Inflammatory macrophage (primary cell): ENCODE results near the gene NUDCD3.
"Not testable (repeated sequence)": the region's sequence is repeated elsewhere in the genome, so short reads cannot be mapped to it uniquely, and the experiment has no call there.

Experiments
- DNase-seq, 2 donors: peaks; one replicate each; pipeline ENCODE4 v3.0.0-alpha.2; 2020 to 2022

Gene NUDCD3

DNA sequence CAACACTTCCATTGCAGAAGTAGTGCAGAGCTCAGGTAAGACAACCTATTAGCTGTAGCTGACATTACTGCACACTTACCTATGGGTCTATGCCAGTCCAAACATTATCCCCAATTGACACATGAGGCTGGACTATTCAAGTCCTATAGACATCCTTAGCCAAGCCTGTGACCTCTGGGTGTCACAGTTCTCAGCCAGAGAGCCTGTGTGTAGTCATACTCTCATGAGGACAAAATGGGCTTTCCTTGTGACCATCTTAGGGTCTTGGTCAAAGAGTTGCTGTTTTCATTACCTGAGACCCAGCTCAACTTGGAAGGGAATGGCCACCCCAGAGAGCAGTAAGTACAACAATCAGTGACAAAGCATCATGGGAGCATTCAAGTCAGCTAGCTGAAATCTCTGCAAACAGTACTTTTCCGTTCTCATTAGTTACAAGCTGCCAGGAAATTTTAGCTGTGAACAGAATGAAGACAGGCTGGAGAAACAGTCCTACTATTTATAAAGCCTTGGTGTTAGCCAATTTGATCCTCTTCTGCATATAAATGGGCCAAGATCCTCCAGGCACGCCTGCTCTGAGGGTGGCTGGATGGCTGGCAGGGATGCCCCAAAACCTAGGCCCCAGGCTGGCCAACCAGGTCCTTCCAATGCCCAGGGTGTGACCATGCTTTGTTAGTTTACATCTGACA lies 44.3 kb downstream of the NUDCD3 start:
- no peak for DNase-seq

DNA sequence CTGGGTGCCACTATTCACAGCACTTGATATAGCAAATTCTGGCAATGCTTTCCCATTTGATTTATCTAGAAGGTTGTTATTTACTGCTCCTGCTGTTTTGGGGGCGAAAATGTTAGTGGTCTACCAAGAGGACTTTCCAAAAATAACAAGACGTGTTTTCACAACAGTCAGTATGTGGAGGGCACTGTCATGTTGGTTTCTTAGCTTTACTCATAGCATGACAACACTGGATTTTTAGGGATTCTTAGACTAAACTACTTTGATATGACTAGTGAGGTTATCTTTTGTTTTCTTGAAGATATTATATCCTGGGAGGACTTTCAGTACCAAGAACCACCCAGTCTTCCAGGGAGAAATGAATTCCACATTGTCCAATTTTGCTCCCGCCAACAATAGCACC lies 49.4 kb downstream of the NUDCD3 start:
- no peak for DNase-seq

DNA sequence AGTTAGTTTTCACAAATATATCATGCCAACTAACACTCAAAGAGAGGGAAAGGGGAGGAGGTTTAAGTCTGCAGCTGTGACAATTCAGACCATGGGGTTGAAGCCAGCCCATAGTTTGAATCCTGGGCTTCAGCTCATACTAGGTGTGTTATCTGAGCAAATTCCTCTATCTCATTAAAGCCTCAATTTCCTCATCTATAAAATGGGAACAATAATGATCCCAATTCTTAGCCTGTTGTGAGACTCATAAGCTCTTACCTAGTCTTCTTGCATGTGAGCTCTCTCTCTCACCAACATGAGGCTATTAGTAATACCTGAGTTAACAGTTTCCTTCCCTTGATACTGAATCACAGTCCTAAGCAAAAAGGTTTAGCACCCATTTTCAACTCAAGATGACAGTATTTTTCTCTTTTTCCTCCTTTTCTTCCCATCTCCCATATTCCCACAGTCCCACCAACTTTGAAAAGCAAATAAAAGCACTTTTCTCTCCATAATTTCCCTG lies 49.8 kb downstream of the NUDCD3 start:
- DNase-seq = no peak

DNA sequence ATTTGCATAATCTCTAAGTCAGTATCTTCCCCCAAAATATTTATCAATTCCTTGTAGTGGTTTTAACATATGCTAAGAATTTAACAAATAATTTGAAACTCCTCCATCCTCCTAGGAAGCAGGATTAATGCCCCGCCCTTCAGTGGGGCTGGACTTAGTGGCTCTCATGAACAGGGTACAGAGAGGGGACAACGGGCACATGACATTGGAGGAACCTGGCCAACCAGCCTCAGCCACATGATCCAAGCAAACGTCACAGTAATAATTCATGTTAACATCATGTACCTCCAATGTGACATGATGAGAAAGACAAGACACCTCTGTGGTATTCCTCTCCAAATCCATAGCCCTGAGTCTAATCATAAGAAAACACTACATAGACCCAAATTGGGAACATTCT lies 50.5 kb downstream of the NUDCD3 start:
- no peak for DNase-seq

DNA sequence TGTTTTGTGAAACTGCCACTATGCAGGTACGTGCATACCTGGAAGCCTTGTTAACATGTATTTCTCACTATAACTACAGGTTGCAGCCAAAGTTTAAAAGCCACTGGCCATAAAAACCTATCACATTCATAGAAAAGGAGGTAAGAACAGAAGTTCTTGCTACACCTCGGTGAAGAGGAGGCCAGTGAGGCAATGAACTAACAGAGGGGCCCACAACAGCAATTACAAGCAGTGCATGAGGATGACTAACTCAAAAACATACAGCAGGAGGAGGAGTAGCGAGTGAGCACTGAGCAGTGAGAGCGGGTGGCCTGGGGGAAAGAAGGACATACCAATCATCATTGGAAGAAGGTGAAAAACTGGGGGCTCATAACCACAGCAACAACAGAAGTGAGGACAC lies 51.6 kb downstream of the NUDCD3 start:
- DNase-seq = no peak

DNA sequence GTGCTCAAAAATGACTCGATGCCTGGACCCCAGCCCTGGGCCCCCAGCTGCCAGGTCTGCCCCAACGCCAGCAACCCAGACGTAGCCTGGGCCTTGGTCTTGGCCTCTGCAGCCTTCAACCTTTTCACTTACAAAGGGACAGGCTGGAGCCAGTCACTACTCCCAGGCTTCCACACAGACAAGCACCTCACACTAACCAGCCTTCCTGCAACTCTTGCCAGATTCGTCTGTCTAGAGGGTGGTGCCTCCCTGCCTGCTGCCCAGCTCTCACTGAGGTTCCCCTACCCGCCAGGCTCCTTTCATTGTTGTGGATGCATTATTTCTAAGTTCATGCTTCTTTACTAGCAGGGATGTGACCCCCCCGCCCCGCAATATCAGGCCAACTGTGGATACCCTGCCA lies 56.3 kb downstream of the NUDCD3 start:
- DNase-seq = no peak

DNA sequence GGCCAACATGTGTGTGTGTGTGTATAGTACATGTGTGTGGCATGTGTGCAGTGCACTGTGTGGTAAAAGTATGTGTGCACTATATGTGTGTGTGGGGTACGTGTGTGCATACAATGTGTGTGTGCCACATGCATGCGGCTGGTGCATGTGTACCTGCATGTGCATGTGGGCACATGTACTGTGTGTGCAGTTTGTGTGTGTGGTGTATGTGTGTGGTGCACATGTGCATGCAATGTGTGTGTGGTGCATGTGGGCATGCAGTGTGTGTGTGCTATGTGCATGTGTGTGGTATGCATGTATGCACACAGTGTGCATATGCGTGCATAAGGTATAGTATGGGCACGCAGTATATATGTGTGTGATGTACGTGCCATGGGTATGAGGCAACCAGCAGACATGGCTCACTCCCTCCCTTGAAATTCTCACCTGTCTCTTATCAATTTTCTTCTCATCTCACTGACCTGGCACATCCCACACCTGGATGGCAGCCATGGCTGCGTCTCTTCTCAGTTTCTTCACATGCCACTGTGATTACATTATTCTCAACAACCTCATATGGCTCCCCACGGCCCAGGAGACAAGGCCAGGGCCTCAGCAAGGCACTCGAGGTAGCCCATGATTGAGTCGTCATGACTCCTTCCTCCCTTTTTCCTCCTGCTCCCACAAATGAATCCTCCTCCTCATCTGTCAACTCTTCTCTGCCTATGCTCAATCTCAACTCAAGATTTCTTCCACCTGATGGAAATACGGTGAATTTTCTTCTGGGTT lies 57.0 kb downstream of the NUDCD3 start:
- no peak for DNase-seq

DNA sequence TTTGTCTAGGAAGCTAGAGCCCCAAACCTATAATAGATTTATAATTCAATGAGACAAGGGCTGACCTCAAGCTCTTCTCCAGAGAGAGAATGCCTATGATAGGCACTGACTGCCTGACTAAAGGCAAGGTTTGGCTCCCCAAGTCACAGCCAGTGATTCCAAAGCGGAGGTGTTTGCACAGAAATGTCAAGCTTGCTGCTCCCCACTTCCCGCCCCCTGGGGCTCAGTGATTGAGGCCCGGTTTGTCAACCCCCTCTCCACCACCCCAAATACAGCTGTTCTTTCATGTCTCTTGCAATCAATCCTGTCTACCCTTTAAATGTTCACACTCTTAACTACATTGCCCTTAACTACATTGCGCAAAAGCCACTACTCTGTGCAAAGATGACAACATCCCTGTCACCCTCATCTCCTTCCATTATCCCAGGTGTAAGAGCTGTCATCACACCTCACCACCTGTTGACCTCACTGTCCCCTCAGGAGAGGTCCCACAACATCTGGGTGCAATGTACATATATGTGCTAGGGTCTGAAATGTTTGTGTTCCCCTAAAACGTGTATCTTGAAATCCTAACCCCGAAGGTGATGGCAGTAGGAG lies 58.0 kb downstream of the NUDCD3 start:
- no peak for DNase-seq

DNA sequence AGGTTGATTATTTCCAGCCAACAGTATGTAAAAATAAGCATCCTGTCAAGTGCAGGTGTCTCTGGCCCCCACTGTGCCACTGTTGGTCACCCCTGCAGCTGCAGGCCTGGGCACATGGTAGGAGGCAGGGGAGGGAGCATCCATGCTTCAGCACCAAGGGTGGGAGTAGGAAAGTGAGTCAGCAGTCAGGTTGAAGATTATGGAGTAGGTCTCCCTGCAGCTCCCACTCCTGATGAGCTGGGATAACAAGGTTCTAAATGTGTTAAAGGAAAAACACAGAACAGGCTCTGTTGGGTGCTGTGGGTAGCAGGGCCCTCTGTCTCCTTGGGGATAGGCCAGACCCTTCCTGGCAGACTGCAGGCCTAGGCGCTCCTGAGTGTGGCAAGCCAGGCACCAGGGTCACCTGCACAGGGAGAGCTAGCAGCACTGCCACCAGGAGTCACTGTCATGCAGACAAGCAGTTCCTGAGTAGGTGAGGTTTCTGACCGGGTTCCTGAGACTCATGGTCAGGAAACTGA lies 59.3 kb downstream of the NUDCD3 start:
- DNase-seq = no peak

DNA sequence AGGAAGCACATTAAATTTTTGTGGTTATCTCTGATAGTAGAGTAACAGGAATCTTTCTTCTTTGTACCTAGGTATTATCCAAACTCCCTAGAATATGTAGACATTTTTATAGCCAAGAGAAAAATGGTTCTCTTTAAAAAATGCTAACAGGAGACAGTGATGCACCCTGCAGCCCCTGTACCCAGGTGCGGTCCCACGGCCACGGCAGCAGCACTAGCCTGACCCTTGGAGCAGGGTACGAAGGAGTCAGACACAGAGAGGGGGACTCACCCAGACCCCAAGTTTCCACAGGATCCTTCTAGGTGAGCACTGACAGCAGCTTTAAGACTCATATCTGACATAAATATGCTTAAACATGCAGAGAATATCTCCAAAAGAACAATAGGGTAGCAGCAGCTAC lies 60.4 kb downstream of the NUDCD3 start:
- no peak for DNase-seq

DNA sequence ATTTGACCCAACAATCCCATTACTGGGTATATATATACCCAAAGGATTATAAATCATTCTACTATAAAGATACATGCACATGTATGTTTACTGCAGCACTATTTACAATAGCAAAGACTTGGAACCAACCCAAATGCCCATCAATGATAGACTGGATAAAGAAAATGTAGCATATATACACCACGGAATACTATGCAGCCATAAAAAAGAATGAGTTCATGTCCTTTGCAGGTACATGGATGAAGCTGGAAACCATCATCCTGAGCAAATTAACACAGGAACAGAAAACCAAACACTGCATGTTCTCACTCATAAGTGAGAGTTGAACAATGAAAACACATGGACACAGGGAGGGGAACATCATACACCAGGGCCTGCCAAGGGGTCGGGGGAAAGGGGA lies 65.7 kb downstream of the NUDCD3 start:
- not testable (repeated sequence) for DNase-seq

DNA sequence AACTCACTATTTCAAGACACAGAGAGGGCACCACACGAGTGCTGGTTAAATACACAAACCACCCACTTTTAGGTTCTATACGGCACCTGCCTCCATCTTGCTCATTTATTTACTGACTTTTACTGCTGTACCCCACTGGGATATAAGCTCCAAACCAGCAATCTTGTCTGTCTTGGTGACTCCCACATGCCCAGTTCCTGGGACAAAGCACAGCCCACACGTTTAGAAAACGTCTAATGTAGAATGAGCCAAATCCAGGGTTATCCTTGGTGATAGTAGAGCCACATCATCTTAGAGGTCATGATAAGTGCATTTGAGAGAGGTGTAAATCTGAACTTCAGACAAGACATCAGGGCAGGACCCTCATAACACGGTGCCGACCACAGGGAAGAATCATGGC lies 73.5 kb downstream of the NUDCD3 start:
- no peak for DNase-seq

DNA sequence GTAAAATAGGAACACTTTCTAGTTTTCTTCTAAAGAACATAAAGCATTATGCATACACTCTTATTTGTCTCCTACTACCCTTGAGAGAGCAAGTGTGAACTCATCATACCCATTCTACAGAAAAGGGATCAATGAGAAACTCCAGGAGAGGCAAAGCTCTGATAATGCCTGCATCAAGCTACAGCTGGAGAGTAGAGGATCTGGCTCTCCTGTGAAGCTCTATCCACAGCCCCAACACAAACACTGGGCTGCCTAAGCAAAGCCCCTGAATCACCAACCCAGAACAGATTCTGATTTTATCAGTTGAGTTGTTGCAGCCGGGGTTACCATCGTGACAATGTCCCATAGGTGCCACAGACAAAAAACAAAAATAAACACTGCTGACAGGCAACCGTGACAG lies 74.9 kb downstream of the NUDCD3 start:
- DNase-seq = no peak

DNA sequence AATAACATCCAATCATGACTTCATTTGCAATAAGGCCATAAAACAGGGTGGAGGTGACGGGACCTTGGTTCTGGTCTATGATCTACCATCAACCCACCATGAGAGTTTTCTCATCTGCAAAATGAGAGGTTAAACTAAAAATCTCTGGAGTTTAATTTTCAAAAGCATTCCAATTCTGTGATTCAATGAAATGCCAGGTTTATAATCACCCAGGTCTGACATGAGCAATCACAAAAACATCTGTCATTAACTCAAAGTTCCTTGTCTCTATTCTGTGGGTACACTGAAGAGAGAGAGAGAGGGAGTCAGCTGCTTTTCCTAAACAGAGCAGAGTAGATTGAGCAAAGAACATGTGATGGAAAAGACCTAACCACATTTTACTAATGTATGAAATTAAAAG lies 75.4 kb downstream of the NUDCD3 start:
- DNase-seq = no peak

DNA sequence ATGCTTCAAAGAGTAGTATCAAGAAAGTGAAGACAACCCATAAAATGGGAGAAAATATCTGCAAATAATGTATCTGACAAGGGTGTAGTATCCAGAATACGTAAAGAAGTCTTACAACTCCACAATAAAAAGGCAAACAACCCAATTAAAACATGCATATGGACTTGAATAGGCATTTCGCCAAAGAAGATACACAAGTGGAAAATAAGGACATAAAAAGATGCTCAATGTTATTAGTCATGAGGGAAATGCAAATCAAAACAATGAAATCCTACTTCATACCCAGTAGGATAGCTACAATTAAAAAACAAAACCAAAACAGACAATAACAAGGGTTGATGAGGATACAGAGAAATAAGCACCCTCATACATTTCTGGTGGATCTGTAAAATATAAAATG lies 79.2 kb downstream of the NUDCD3 start:
- no peak for DNase-seq

DNA sequence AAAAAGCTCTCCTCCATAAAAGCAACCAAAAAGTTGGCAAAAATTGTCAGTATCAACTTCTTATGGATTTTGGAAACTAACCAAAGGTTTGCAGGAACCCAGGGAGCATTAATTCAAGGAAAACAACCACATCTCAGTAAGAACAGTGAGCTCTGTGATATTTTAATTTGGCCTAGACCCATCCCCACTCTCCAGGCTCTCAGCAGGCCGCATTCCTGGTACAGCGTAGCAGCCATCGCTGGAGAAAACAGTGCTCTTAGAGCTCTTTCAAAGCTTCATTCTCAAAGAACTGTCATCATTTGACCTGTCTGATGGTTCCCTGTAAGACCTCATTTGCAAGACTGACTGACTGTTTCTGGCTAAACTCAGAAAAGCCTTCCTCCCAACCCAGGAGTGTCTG lies 81.9 kb downstream of the NUDCD3 start:
- DNase-seq = no peak

DNA sequence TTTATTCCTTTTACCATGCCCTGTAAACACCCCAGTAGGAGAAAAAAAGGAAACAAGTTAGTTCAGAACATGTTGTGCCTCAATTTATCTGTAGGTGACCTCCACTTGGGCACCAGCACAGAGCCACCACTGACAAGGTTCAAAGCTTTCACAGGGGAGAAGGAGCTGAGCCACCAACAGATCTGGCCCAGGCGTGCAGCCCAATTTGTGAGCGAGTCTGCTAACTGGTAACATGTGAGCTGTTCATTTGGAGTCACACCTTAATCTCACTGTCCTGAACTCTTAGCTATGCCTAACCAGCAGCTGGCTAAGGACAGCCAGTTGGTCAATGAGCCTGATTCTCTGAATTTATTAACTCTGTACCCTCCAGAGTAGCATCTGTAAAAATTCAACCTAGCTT lies 86.7 kb downstream of the NUDCD3 start:
- no peak for DNase-seq

DNA sequence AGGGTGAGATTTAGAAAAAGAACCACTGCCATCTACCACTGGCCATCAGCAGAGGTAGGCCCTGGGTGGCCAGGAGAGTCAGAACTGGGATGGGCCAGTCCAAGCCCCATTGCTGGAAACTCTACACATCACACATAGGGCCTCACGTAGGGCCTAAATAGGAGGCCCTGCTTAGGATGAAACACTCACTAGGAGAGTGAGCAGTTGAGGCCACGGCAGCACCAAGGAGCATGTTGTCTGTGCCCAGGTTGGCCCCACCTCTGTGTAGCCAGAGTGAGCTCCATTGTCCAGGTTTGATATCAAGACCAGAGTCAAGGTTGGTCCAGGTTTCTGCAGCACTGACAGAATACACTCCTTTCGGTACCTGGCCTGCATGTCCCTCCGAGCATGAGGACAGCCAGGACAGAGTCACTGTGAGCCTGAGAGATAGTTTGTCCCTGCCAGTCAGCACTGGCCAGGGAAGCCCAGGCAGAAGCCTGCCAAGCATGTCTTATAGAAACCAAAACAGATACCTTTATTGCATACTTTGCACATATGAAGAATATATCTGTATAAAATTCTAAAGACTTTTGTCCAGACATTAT lies 87.2 kb downstream of the NUDCD3 start:
- DNase-seq = no peak

DNA sequence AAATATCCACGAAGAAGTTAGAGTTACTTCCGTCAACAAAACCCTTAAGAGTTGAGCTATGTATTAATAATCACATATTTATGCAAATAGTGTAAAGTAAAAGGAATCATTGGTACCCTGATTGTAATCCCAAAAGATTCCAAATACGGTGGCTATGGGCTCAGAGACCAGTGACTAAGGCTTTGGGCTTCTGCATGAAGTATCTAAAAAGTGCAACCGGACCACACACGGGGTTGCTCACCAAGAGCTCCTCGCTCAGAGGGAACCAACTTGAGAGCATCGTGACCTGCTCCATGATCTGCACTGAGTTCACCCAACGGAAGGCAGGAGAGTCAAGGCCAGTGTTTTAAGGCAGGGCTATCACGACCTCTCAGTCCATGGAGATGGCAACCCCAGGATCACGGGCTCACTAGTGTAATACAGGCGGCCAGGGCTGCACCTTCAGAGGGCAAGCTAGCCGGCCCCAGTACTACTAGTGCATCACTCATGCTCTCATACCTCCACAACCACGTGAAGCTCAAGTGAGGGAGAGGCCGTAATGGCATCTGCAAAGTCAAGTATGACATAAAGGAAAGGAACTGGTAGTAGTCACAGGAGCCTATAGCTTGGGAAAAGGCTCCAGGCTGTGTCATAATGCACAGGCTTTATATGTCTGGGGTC lies 87.9 kb downstream of the NUDCD3 start:
- no peak for DNase-seq

DNA sequence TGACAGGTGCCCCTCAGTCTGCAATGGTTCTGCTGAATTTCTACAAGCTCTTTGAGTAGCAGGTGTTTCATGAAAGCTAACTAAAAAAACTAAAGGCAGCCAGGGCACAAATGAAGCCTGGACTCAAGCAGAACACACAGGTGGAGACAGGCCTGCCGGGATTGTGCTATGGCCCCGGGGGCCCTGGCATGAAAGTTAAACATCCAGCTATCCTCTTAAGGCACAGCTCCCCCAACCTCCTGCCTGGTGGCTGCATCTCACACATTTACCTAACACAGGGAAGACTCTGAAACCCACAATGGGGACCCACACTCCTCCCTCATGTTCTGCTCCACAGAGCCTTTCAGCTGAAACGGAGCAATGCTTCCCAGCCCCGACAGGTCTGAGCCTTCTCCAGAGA lies 88.8 kb downstream of the NUDCD3 start:
- no peak for DNase-seq

DNA sequence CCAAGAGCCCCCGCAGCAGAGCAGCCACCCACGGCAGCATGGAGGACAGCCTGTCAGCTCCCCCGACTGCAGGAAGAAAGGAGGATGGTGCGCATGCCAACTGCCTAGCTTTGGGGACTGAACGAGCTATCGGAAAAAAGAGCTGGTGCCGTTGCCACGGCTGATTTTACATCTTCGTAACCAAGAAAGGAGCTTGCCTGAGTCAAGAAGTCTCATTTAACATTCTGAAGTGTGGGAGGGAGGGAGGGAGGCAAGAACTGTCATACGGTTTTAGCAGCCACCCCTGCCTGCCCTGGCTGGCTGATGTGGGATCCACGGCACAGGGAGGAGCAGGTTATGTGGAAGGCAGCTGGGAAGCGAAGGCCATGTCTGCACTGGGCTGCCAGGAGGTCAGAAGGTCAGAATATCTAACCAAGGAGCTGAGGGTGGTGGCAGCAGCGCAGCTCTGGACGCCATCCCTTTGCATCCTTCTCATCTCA lies 90.4 kb downstream of the NUDCD3 start:
- DNase-seq = no peak

DNA sequence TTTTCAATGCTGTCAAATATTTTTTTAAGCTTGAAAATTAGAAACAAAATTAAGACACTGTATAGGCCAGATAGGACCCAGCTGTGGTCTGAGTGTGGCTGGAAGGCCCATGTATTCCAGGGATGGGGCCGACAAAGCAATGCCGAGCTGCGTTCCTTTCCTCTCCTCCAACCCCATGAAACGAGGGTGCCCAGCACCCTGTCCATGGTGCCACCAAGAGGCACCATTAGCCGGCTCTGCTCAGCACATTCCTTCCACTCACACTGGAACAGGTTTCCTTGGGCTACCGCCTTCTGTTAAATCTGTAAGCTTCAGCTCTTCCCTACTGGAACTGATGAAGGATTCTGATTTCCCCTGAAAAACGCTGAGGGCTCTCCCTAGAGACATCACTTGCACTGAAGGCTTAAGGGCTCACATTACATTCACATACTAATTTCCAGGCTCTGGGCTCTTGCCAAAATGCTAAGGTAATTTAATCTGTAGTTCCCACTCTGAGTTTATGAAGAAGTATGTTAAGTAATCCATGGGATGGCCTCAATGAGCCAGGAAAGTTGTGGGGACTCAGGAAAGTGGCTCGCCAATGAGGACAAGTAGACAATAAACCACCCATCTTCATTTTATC lies 91.4 kb downstream of the NUDCD3 start:
- DNase-seq = no peak
